Measurements from ENCODE around the gene RHBDF1. TPM values are rescaled to one million over a fixed set of nuclear protein-coding genes. Genes with fewer than 3 reads are reported as not detected.

RHBDF1 gene
- polyA plus RNA-seq (2013, experiment 1 of 2; ENCODE audit: insufficient read length), result 35.6 TPM
- 32.5 TPM for polyA plus RNA-seq (2013, experiment 2 of 2; ENCODE audit: insufficient read length)

- peak; percentile 67 for DNase-seq
Observed at GRCh38 chr16:72561-73548, at the start of gene RHBDF1. RHBDF1 (minus strand) TSS chr16:72631; CDS start chr16:65015, 7,616 bp downstream.

GRCh38 chr16:120756-121155 lies 48.3 kb upstream of the RHBDF1 start:
- DNase-seq, result no peak

- DNase-seq, result no peak
Observed at GRCh38 chr16:119835-120491, 47.5 kb upstream of the RHBDF1 start.

GRCh38 chr16:119295-119694 lies 46.9 kb upstream of the RHBDF1 start:
- DNase-seq, result no peak

- no peak for DNase-seq
Observed at GRCh38 chr16:118857-119256, 46.4 kb upstream of the RHBDF1 start.

GRCh38 chr16:117379-118365 lies 45.2 kb upstream of the RHBDF1 start:
- DNase-seq, result peak; percentile 60

- no peak for DNase-seq
Observed at GRCh38 chr16:116015-116414, 43.6 kb upstream of the RHBDF1 start.

GRCh38 chr16:114327-114726 lies 41.9 kb upstream of the RHBDF1 start:
- no peak for DNase-seq

- no peak for DNase-seq
Observed at GRCh38 chr16:112153-112840, 39.9 kb upstream of the RHBDF1 start.

- peak; percentile 77 for DNase-seq
Observed at GRCh38 chr16:106623-107324, 34.3 kb upstream of the RHBDF1 start.

GRCh38 chr16:105521-105920 lies 33.1 kb upstream of the RHBDF1 start:
- no peak for DNase-seq

GRCh38 chr16:104928-105327 lies 32.5 kb upstream of the RHBDF1 start:
- no peak for DNase-seq

- DNase-seq, result no peak
Observed at GRCh38 chr16:104355-104754, 31.9 kb upstream of the RHBDF1 start.

GRCh38 chr16:102060-102855 lies 29.8 kb upstream of the RHBDF1 start:
- no peak for DNase-seq

- no peak for DNase-seq
Observed at GRCh38 chr16:101586-101985, 29.2 kb upstream of the RHBDF1 start.

GRCh38 chr16:100989-101388 lies 28.6 kb upstream of the RHBDF1 start:
- no peak for DNase-seq

GRCh38 chr16:97822-98221 lies 25.4 kb upstream of the RHBDF1 start:
- DNase-seq, result no peak

- peak; percentile 88 for DNase-seq
Observed at GRCh38 chr16:96935-97381, 24.5 kb upstream of the RHBDF1 start.

GRCh38 chr16:94918-95265 lies 22.5 kb upstream of the RHBDF1 start:
- DNase-seq, result no peak
